HG03060 (cell line): Measurements from ENCODE around the gene TTBK1.

Experiments
- ATAC-seq: cut with Tn5 transposase; IDR thresholded peaks from one replicate; pipeline ENCODE4 v1.9.1; 2021; ENCODE audit warnings: low read depth, moderate number of reproducible peaks; ENCODE audit not compliant: unreplicated experiment

The TTBK1 gene

DNA sequence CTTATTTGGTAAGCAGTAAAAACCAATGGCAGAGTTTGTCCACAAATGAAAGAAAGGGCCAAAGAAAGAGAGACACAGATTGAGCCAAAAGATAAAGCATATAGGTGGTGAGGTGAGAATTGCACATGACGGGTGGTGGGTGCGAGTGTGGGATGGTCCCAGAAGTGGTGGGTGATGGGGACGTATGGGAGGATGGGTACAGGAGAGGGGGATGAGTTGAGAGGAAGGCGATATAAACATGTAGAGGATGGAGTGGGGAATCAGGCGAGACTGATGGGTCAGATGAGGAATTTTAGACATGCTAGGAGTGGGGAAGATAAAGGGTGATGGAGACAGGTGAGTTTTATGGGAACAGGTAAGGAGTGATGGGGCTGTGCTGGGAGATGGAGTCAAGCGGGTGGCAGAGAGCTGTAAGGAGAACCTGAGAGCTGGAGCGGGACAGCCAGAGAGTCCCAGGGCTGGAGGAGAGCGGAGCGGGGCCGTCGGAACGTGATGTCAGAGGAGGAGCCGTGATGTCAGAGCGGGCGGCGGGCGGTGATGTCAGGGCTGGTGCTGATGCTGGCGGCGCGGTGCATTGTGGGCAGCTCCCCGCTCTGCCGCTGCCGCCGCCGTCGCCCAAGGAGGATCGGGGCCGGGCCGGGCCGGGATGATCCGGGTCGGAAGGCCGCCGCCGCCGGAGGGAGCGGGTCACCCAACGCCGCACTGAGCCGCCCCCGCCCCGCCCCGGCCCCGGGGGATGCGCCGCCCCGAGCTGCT lies at the start of gene TTBK1:
Gene TTBK1 (plus strand): TSS at position 574 of the 756 bp plus-strand sequence. CDS start 3,180 bp downstream, outside the sequence.
- ATAC-seq = no peak

DNA sequence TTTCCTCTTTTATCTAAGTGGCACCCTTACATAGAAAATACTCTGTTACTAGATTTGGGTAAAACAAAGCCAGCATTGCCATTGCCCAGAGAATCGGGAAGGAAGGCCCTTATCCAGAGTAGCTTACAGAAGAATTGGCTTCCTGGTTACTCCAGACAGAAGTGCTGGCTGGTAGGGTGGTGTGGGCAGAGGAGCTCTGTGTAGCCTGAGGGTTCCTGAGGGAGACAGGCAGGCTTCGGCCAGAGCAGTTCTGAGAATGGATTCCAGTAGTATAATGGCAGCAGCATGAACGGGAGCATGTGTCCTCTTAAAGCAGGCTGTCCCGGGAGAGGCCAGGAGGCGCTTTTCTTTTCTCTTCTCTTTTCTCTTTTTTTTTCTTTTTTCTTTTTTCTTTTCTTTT lies 49.4 kb upstream of the TTBK1 start:
- ATAC-seq = no peak

- ATAC-seq = no peak
Observed at GRCh38 chr6:43196337-43196736, 46.9 kb upstream of the TTBK1 start.

GRCh38 chr6:43199912-43200311 lies 43.4 kb upstream of the TTBK1 start:
- ATAC-seq = no peak

DNA sequence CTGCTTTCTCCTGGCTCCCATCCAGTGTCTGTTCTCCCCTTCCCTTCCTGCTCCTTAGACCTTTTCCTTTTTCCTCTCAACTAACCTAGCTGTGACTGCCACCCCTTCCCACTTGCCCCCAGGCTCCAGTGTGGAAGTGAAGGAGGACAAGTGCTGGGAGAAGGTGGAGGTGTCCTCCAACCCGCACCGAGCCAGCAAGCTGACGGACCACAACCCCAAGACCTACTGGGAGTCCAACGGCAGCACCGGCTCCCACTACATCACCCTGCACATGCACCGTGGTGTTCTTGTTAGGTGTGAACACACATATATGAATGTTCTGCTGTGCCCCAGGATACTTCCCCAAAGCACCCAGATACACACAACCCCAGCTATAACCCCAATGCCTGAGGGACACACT lies 42.7 kb upstream of the TTBK1 start:
- ATAC-seq = no peak

GRCh38 chr6:43202451-43202850 lies 40.8 kb upstream of the TTBK1 start:
- ATAC-seq = no peak

DNA sequence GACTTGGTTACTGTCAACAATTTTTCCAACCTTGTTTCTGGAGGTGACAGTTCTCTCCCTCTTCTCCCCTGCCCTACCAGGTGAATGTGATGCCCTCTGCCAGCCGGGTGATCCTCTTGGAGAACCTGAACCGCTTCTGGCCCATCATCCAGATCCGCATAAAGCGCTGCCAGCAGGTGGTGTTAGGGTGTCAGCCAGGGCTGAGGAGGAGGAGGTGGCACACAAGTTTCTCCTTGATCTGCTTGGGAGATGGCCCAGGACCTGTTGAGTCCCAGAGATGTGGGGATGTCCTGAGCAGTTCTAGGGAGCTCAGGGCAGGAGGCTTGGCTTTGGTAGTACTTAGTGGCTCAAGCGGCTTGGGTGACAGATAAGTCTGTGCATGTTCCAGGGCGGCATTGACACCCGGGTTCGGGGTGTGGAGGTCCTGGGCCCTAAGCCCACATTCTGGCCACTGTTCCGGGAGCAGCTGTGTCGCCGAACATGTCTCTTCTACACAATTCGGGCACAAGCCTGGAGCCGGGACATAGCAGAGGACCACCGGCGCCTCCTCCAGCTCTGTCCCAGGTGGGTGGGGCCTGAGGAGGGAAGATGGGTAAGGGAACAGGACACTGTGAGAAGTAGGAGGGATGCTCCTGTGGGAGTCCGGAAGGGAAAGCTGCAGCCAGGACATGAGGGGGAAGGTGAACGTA lies 40.1 kb upstream of the TTBK1 start:
- ATAC-seq = no peak

DNA sequence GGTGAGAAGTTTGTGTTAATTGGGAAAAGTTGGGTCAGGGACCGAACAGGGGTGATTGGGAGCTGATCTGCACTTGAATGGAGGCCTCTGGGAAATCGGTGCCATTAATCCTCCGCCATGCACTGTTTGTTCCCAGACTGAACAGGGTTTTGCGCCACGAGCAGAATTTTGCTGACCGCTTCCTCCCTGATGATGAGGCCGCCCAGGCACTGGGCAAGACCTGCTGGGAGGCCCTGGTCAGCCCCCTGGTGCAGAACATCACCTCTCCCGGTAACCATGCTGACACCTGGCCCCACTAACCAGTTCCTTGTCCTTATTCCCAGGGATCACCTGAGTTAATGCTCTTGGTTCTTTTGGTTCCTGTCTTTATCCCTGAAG lies 39.6 kb upstream of the TTBK1 start:
- ATAC-seq = no peak

DNA sequence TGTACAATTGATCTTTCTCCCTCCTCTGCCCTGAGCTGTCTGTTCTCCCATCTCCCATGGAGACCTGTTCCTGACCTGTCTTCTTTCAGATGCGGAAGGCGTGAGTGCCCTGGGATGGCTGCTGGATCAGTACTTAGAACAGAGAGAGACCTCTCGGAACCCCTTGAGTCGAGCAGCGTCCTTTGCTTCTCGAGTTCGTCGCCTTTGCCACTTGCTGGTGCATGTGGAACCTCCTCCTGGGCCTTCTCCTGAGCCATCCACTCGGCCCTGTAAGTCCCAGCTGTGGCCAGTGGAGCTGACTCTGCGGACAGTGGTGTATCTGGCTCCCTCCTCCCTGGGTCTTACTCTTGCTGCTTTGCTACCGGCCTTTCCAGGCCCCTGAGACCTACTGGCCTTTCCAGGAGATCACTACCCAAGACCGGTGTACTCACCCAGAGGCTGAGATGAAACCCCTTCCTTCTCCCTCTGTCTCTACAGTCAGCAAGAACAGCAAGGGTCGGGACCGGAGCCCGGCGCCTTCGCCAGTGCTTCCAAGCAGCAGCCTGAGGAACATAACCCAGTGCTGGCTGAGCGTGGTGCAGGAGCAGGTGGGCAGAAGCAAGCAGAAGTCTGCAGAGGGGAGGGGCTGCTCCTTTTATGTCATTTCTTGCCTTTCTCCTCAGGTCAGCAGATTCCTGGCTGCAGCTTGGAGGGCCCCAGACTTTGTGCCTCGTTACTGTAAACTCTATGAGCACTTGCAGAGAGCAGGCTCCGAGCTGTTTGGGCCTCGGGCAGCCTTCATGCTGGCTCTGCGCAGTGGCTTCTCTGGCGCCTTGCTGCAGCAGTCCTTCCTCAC lies 38.8 kb upstream of the TTBK1 start:
- ATAC-seq = no peak

GRCh38 chr6:43205849-43206248 lies 37.4 kb upstream of the TTBK1 start:
- ATAC-seq = no peak

DNA sequence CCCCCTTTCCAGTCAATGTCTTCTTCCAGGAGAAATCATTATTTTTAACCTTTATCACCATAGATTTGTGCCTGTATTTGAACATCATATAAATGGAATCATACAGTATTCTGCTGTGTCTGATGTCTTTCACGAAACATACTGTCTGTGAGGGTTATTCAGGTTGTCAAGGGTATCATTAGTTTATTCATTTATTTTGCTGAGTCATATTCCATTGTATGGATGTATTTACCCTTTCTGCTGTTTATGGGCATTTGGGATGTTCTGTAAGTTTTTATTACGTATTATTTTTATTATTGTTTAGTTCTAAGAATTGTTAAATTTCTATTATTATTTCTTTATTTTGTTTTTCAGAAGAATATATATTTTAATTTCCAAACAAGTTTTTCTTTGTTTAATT lies 36.0 kb upstream of the TTBK1 start:
- no peak for ATAC-seq

- ATAC-seq = no peak
Observed at GRCh38 chr6:43211955-43212354, 31.3 kb upstream of the TTBK1 start.

- no peak for ATAC-seq
Observed at GRCh38 chr6:43213431-43213830, 29.9 kb upstream of the TTBK1 start.

GRCh38 chr6:43215066-43215465 lies 28.2 kb upstream of the TTBK1 start:
- ATAC-seq = no peak

DNA sequence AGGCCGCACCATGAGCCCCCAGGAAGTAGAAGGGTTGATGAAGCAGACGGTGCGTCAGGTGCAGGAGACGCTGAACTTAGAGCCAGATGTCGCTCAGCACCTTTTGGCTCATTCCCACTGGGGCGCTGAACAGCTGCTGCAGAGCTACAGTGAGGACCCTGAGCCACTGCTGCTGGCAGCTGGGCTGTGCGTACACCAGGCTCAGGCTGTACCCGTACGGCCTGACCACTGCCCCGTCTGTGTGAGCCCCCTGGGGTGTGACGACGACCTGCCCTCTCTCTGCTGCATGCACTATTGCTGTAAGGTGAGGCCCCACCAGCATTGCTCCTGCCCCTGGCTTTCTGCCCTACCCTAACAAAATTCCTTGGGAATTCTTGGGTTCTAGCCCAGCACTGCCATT lies 27.1 kb upstream of the TTBK1 start:
- ATAC-seq = no peak

- no peak for ATAC-seq
Observed at GRCh38 chr6:43217351-43217750, 25.9 kb upstream of the TTBK1 start.

GRCh38 chr6:43219119-43219518 lies 24.2 kb upstream of the TTBK1 start:
- no peak for ATAC-seq

- no peak for ATAC-seq
Observed at GRCh38 chr6:43219814-43220213, 23.5 kb upstream of the TTBK1 start.

DNA sequence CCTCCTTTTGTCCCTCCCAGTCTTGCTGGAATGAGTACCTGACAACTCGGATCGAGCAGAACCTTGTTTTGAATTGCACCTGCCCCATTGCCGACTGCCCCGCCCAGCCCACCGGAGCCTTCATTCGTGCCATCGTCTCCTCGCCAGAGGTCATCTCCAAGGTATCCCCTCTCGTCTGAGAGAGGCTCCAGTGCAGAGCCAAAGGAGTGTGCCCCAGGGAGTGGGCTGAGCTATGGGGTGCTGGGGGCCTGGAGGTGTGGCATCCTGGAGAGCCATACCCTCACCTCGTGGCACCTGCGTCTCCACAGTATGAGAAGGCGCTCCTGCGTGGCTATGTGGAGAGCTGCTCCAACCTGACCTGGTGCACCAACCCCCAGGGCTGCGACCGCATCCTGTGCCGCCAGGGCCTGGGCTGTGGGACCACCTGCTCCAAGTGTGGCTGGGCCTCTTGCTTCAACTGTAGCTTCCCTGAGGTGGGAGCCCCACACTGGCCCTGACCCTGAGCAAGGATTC lies 22.8 kb upstream of the TTBK1 start:
- ATAC-seq = no peak

DNA sequence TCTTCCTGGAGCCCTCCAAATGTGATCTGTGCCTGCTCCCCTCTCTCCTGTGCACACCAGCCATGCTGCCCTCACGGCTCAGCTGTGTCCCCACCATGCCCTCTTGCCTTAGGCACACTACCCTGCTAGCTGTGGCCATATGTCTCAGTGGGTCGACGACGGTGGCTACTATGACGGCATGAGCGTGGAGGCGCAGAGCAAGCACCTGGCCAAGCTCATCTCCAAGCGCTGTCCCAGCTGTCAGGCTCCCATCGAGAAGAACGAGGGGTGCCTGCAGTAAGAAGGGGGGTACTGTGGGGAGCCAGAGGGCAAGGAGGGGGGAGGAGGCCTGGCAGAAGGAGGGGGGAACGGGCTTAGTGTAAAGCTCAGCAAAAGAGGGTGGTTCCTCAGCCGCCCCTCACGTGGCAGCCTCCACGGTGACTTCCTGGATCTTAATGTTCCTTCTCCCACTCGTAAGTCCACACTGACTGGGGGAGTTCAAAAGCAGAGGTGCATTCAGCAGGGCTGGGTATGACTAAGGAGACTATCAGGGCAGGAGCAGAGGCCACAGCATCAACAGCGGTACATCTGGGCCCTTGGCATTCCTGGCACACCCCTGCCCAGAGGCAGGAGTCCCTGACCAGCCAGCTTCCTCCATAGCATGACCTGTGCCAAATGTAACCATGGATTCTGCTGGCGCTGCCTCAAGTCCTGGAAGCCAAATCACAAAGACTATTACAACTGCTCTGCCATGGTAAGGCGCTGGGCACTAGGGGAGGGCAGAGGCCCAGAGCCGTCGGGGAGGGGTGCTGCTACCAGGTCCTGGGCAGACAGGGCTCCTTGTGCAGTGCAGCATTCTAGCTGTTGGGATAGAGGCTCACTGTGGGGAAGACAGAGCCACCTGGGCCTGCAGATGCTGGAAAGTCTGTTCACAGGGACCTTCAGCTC lies 22.0 kb upstream of the TTBK1 start:
- no peak for ATAC-seq
